Amygdala (tissue), 56 donors: ENCODE data around the gene TSPYL4.
A peak's percentile ranks its signal among the peaks of the same experiment; 100 is the strongest.

ENCODE experiments used
- DNase-seq, 56 donors: peaks; one replicate each; lab custom pipeline; 2025; lab: John Stamatoyannopoulos, UW

Gene TSPYL4

DNA sequence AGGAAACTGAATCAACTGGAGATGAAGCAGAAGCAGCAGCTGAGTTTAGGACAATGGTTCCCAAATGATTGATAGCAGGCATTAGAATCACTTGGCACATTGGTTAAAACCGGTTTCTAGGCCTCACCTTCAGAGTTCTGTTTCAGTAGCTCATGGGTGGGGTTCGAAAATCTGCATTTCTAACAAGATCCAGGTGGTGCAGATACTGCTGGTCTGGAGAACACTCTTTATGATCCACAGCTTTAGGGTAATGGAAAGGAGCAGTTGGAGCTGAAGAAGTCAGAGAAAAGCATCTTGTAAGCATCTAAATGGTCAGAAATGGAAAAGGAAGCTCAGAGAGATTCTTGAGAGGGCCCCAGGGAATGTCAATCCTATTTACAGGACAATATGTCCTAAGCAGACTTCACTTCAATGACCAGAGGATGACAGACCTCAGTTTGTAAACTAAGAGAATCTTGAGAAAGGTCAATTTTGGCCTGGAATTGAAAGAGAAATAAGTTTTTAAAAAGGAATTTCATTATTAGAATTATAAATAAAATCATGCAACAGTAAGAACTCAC is 17.4 kb upstream of the TSPYL4 start:
- DNase-seq = no peak

DNA sequence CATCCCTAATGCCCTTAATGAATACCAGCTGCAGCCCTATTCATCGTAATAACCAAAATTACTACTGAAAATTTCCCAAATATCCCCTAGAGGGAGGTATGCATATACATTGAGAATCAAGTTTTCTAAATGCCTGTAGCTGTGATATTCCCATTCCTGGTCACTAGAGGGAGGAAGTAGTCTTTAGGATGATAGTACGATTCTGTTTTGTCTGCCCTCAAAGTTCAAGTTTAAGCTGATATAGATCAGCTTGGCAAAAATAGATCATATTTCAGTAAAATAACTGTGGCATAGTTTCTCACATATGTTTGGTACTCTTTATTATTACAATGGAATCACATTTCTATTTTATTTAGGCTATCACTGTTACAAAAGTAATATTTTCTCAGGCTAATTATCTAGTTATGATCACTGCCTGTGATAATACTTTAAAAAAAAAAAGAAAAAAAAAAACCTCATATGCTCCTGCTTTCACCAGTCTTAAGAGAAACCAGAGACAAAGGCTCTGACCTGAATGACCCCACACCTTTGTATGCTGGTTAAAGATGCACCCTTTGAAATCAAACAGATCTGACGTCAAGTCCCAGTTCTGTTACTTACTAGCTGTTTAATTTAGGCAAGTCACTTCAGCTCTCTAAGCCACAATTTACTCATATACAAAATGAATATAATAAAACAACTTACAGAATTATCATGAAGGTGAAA is 14.9 kb upstream of the TSPYL4 start:
- DNase-seq = peak in 1 of 56 donors; percentile 38

DNA sequence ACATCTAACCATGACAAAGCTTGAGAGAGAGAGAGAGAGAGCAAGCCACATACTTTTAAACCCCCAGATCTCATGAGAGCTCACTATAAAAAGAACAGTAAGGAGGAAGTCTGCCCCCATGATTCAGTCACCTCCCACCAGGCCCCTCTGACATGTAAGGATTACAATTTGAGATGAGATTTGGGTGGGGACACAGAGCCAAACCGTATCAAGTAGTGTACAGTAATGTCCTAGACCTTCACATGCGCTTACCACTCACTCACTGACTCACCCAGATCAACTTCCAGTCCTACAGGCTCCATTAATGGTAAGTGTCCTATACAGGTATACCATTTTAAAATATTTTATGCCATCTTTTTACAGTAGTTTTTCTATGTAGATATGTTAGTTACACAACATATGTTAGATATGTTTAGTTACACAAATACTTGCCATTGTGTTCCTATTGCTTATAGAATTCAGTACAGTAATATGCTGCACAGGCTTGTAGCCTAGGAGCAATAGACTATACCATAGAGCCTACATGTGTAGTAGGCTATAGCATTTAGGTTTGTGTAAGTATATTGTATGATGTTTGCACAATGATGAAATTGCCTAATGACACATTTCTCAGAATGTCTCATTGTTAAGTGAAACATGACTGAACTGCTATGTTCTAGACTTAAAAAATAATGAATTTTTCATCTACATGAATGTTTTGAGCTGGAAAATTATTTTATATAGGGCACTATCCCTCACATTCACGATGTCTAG is 14.1 kb upstream of the TSPYL4 start:
- DNase-seq = no peak

DNA sequence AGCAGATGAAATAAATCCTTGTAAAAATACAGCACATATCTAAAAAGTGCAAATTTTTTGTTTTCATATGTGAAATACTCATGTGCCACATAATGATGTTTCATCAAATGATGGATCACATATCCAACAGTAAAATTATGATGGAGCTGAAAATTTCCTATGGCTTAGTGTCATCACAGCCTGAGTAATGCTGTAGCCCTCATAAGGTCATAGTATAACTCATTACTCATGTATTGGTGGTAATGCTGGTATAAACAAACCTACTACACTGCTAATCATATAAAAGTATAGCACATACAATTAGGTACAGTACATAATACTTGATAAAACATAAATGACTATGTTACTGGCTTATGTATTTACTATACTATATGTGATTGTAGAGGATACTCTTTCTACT is 12.9 kb upstream of the TSPYL4 start:
- DNase-seq = no peak

DNA sequence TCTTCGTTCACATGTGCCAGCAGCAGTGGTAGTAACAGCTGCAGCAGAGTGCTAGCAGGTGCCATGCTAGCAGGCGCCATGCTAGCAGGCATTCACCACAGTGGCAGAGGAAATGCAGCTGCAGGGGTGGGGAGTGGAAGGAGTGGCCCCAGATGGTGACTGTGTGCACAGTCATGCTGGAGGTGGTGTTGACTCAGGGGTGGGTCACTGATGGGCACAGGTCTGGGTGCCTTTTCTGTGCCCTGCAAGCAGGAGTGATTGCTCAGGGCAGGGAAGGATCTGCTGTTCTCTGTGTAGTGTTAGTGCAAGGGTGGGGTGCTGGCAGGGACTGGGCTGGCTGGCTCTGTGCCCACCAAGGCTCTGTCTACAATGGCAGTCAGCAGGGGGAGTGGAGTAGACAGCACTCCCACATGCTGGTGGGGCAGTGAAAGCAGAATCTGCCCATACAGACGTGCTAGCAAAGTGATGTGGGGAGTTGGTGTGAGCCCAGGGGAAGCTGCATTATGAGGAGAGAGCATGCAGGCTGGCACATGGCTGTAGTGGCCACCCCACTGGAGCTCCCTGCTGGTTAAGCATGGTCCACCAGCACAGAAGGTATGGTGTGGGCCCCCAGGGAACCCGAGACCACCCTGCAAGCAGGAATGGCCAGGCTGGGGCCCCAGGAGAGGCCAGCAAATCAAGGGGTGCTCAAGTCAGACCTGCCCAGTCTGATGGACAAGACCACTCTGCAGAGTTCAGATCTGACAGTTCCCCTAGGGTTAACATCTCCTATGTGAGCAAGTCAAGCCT is 11.4 kb upstream of the TSPYL4 start:
- peak in 1 of 56 donors; percentile 18 for DNase-seq

DNA sequence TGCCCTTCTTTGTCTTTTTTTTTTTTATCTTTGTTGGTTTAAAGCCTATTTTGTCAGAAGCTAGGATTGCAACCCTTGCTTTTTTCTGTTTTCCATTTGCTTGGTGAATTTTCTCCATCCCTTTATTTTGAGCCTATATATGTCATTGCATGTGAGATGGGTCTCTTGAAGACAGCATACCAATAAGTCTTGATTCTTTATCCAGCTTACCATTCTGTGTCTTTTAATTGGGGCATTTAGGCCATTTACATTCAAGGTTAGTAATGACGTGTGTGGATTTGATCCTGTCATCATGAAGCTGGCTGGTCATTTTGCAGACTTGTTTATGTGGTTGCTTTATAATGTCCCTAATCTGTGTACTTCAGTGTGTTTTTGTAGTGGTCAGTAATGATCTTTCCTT is 9.5 kb upstream of the TSPYL4 start:
- no peak for DNase-seq

DNA sequence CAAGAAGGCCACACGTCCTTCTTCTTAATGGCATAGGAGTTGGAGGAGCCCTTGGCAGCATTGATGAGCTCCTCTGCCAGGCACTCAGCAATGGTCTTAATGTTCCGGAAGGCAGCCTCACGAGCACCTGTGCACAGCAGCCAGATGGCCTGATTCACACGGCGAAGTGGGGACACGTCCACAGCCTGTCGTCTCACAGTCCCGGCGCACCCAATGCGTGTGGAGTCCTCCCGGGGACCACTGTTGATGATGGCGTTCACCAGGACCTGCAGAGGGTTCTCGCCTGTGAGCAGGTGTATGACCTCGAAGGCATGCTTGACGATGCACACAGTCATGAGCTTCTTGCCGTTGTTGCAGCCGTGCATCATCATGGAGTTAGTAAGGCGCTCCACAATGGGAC is 4.6 kb upstream of the TSPYL4 start:
- DNase-seq = no peak

DNA sequence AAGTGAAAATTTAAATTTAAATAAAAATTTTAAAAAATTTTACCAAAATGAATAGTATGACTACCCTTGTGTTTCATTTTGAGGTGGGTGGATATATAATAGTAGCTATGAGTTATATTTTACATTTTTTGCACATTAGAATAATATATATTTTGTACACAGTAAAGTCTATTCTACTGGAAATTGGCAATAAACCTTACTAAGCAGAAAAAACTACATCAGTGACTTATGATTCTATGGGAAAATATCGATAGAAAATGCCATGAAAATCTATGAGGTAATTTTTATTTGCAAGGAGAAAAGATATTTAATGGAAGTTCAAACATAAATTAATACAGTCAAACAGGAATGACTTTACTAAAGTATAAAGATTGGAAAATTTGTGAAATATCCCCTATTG is 2.8 kb upstream of the TSPYL4 start:
- no peak for DNase-seq

DNA sequence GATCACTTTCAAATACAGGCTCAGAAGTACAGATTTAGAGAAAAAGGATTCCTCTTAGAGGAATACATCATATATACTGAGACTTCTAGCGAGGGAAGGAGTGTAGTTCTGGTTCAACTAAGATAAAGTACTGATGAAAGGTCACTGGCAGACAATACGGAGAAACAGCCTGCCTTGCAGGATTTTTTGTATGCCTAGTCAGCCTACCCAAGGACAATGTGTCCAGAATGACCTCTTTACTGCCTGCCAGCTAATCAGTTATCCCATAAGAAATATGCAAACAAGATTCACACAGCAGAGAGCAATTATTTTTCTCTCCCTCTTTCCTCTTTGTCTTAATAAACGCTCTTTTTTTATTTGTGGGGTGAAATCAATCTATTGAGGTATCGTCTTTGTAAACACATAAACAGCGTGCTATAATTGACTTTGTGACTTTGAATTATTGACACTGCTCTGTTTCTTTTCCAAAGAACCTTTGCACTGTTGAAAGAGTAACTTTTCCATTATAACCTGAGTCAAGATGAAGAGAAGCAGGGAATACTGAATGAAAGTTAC is 1.4 kb upstream of the TSPYL4 start:
- DNase-seq = no peak

DNA sequence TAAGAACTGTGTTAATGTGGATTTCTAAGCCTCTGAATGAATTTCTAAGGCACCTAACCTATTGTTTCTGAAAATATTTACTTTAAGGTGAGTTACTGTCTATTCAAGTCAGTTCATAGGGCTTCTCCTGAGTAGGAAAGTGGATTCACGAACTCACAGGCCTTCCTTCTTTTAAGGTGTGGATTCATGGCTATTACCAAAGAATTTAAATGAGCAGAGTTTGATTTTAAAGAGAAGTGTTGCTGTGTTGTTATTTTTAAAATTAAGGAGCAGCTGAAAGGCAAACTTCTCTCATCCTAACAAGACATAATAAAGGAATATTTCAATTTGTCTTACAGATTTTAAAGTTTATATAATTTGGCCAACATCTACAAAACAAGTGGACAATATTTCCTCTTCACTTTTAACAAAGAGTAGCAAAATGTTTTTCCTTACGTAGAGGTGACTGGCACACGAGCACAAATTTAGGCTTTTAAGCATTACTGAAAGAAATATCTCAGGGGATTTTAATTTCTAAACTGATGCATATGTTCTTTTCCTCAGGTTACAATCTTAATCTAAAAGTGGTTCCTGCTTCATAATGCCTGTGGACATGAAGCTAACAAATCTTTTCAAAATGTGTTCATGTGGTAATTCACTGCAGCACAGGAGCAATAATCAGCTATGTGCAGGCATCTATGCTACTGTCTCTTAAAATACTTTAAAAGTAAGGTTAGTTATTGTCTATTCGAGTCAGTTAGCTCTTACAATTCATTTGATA is 602 bp upstream of the TSPYL4 start:
- no peak for DNase-seq

DNA sequence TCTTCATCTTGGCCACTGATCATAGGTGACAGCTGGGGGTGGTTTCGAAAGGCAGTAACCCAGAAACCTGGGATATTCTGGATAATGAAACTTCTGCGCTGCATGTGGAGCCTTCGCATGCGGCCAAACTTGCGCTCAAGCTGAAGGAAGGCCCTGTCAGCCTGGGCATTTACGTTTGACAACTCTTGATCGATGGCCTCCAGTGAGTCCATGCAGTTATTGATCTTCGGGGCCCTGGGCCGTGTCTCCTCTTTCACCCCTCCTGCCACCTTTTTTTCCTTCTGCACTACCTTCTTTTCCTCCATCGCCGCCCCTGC is 729 bp downstream of the TSPYL4 start:
- DNase-seq = peak in 1 of 56 donors; percentile 41

DNA sequence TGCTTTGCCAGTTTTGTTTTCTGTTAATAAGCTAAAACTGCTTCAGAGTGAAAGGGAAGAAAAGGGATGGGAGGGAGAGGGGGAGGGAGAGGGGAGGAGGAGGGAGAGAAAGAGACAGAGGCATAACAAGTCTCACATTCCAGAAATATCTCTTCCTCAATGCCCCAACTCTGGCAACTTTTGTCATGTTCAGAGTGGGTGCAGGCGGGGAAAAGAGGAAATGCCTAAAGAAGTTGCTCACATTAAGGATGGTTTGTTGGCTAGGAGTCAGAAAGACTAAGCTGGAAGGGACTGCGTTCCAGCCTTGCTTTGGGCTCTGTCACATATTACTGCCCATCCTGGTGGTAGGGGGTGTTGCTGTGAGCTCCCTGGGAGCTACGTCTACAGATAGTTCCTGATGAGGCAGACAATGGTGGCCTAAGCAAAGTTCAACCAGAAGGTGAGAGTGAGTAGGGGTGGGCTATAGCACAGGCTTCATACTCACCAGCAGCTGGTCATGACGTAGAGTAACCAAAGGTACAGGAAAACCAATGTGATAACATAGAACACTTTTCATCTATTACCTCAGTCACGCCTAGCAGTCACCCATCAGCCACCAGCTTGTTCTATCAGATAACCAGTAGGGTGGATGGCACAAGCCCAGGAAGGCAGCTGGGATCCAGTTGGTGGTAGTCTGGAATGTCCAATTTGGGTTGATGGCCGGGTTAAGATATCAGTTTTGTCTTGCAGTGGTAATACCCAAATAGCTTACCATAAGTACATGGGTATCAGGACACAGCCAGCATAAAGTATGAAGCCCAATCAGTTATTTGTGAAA is 2.1 kb downstream of the TSPYL4 start:
- peak in 1 of 56 donors; percentile 25 for DNase-seq

DNA sequence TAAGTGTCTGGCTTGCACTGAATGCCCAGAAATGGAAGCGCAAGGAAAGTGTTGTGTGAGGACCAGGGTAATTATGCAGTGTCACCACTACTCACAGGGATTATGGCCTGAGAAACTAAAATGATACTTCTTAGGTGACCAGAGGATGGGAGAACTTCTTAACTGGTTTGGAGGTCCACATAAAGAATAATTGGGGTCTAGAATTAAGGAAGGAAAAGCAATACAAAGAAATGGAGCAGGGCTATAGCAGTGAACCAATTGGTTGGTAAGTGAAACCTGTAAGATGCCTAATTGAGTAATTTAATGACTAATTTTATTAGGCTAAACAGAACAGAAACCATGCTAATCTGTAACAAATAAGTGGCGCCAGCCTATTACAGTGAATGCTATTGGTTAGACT is 5.3 kb downstream of the TSPYL4 start:
- no peak for DNase-seq

DNA sequence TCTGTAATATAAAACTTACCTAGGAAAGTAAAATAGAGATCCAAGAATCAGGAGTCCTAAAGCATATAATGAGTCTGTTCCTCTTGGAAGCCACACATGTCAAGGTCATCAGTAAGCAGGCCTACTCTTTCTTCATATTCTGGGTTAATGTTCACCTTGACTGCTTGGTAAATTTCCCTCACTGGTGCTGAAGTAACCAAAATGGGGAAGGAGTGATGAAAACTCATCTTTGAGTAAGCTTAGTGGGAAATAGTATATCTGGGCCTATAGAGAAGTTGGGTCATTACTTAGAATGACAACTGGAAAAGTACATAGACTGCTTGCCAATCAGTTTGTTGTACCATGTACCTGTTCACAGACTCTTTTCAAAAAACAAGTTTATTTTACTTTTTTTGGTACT is 6.6 kb downstream of the TSPYL4 start:
- DNase-seq = no peak

DNA sequence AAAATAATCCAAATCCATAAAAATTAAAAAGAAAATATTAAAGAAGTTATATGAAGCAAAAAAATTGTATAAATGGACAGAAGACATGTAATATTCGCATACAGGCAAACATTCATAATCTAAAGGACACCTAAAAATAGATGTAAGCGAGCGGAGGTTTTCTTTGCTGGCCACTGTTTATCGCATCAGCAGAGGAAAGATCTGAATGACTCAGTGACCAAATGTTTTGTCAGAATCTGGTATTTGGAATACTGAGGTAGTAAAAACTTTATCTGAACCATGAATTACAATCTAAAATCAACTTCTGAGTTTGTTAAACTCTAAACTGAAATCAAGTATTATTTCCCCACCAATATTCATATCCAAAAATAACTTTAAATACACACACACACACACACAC is 7.8 kb downstream of the TSPYL4 start:
- no peak for DNase-seq

DNA sequence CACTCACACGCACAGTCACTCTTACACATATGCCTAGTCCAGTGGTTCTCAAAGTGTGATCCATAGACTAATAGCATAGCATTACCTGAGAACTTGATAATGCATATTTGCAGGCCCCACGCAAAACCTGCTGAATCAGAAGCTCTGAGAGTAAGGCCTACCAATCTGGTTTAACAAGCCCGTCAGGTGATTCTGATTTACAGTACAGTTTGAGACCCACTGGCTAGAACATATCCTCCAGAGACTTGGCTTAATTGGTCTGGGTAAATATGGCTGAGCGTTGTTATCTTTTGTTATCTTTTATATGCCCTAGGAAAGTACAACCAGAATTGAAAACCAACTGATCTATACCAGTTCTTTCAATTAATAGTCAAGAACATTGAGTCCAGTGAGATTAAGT is 9.6 kb downstream of the TSPYL4 start:
- no peak for DNase-seq

DNA sequence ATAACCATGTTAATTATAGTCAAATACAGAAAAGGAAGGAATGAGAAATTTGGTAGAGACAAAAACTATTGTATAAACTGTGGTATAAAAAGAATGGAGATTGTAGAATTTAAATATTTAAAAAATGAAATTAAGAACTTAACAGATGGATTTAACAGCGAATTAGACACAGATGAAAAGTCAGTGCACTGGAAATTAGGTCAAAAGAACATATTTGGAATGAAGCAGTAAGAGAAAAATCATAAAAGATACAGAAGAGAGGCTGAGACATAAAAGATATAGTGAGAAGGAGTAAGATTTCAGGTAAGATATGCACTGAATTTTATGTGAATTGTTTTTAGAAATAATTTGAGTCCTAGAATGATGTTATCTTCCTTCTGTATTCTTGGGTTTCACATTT is 14.0 kb downstream of the TSPYL4 start:
- no peak for DNase-seq

DNA sequence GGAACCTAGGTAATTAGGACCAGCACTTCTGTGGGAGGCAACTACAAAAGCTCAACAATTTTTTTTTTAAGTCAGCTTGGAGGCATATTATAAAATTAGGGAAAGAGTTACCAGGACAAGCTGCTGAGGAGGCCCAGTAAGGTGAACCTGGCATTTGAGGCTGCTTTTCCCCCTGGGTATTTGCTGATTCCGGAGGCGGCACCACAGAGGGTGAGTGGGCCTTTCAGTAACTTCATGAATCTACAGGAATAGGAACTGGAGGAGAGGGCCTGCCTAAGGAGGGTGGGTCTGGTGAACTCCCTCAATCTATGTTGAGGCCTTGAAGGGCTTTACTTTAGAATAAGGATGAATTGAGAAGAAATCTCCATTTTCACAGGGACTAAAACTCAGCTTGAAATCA is 14.6 kb downstream of the TSPYL4 start:
- no peak for DNase-seq

DNA sequence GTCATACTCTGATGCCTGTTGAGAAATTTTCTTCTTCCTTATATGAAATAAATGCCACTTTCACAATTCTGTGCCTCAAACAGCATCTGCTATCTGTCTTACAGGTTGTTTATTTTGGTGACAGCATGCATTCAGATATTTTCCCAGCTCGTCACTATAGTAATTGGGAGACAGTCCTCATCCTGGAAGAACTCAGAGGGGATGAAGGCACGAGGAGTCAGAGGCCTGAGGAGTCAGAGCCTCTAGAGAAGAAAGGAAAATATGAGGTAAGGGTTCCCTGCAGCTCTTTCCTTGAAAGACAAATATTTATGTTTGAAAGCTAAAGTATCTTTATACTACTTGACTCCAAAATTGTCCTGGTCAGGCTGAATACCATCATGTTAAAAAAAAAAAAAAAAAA is 15.8 kb downstream of the TSPYL4 start:
- no peak for DNase-seq
